ENCODE measurements around the gene CNTNAP2.

DNA sequence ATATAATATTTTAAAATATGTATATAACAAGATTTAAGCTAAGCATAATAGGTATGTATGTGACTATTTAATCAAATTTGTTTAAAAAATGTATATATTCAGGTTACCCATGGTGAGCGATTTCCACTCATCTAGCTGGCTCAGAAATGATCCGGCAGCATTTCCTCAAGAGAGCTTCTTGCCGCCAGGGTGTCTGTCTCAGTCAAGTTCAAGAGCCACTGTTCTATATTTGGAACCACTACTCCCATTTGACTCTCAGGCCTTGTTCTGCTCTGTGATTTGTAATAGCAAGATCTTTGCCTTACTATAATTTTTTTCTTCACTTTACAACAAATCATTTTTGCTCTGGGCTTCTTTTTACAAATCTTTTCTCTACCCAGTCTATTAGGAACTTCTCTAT is 48.7 kb upstream of the CNTNAP2 start:
- TF ChIP-seq YY1 (IDR thresholded peaks at IDR 0.05) (no peak), JUND (IDR thresholded peaks at IDR 0.05) (no peak), GABPA (IDR thresholded peaks at IDR 0.05 in 1 of 2, conservative IDR thresholded peaks at IDR 0.05 in 1 of 2) (no peak), HNF4G (IDR thresholded peaks at IDR 0.05) (no peak), RXRA (IDR thresholded peaks at IDR 0.05) (no peak), FOXA1 (IDR thresholded peaks at IDR 0.05) (no peak), RAD21 (IDR thresholded peaks at IDR 0.05) (no peak), TAF1 (conservative IDR thresholded peaks at IDR 0.05) (no peak)
- TF ChIP-seq, protein P1, sequence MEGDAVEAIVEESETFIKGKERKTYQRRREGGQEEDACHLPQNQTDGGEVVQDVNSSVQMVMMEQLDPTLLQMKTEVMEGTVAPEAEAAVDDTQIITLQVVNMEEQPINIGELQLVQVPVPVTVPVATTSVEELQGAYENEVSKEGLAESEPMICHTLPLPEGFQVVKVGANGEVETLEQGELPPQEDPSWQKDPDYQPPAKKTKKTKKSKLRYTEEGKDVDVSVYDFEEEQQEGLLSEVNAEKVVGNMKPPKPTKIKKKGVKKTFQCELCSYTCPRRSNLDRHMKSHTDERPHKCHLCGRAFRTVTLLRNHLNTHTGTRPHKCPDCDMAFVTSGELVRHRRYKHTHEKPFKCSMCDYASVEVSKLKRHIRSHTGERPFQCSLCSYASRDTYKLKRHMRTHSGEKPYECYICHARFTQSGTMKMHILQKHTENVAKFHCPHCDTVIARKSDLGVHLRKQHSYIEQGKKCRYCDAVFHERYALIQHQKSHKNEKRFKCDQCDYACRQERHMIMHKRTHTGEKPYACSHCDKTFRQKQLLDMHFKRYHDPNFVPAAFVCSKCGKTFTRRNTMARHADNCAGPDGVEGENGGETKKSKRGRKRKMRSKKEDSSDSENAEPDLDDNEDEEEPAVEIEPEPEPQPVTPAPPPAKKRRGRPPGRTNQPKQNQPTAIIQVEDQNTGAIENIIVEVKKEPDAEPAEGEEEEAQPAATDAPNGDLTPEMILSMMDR (IDR thresholded peaks at IDR 0.05; ENCODE audit: low read depth, low read length, missing input control), result no peak
- TF ChIP-seq, protein P2, sequence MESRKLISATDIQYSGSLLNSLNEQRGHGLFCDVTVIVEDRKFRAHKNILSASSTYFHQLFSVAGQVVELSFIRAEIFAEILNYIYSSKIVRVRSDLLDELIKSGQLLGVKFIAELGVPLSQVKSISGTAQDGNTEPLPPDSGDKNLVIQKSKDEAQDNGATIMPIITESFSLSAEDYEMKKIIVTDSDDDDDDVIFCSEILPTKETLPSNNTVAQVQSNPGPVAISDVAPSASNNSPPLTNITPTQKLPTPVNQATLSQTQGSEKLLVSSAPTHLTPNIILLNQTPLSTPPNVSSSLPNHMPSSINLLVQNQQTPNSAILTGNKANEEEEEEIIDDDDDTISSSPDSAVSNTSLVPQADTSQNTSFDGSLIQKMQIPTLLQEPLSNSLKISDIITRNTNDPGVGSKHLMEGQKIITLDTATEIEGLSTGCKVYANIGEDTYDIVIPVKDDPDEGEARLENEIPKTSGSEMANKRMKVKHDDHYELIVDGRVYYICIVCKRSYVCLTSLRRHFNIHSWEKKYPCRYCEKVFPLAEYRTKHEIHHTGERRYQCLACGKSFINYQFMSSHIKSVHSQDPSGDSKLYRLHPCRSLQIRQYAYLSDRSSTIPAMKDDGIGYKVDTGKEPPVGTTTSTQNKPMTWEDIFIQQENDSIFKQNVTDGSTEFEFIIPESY (IDR thresholded peaks at IDR 0.05), result no peak
- TF ChIP-seq, protein P3, sequence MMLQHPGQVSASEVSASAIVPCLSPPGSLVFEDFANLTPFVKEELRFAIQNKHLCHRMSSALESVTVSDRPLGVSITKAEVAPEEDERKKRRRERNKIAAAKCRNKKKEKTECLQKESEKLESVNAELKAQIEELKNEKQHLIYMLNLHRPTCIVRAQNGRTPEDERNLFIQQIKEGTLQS (IDR thresholded peaks at IDR 0.05), result no peak
- TF ChIP-seq, protein P4, sequence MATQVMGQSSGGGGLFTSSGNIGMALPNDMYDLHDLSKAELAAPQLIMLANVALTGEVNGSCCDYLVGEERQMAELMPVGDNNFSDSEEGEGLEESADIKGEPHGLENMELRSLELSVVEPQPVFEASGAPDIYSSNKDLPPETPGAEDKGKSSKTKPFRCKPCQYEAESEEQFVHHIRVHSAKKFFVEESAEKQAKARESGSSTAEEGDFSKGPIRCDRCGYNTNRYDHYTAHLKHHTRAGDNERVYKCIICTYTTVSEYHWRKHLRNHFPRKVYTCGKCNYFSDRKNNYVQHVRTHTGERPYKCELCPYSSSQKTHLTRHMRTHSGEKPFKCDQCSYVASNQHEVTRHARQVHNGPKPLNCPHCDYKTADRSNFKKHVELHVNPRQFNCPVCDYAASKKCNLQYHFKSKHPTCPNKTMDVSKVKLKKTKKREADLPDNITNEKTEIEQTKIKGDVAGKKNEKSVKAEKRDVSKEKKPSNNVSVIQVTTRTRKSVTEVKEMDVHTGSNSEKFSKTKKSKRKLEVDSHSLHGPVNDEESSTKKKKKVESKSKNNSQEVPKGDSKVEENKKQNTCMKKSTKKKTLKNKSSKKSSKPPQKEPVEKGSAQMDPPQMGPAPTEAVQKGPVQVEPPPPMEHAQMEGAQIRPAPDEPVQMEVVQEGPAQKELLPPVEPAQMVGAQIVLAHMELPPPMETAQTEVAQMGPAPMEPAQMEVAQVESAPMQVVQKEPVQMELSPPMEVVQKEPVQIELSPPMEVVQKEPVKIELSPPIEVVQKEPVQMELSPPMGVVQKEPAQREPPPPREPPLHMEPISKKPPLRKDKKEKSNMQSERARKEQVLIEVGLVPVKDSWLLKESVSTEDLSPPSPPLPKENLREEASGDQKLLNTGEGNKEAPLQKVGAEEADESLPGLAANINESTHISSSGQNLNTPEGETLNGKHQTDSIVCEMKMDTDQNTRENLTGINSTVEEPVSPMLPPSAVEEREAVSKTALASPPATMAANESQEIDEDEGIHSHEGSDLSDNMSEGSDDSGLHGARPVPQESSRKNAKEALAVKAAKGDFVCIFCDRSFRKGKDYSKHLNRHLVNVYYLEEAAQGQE (IDR thresholded peaks at IDR 0.05), result no peak
- TF ChIP-seq, protein P5, sequence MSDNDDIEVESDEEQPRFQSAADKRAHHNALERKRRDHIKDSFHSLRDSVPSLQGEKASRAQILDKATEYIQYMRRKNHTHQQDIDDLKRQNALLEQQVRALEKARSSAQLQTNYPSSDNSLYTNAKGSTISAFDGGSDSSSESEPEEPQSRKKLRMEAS (IDR thresholded peaks at IDR 0.05), result no peak
